Measurements from ENCODE around the gene RPL32.

Gene RPL32

DNA sequence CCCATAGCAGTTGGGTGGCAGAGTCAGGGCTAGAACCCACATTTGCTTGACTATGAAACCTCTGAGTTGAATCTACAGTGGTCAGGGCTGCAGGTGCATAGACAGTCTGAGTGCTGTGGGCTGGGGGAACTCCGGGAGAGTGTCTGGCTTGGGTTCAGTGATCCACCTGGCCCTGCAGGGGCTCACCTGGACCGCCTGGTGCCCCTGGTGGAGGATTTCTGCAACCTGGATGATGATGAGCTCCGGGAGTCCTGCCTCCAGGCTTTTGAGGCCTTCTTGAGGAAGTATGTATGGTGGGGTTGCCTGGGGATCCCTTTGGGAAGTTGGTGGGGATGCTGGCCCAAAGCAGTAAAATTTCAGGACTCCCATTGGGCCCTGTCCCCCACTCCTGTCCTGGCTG lies 28.6 kb downstream of the RPL32 start:
- Histone ChIP-seq H3K4me1 (ENCODE audit: insufficient read depth, low read length, poor library complexity, severe bottlenecking) (peaks cover 5% of the 10 kb centered on the region), H3K4me2 (ENCODE audit: low read depth, low read length, poor library complexity, severe bottlenecking) (no peak overlapping the region), H3K9me3 (ENCODE audit: insufficient read depth, low read depth, low read length) (no peaks in the 10 kb centered on the region), H3K79me2 (ENCODE audit: insufficient read depth, low read length) (no peaks in the 10 kb centered on the region), H3K4me3 (ENCODE audit: low read length, poor library complexity, severe bottlenecking) (no peak overlapping the region), H3K9ac (ENCODE audit: low read depth, low read length, poor library complexity, severe bottlenecking) (no peak overlapping the region), H4K20me1 (ENCODE audit: insufficient read depth, low read length, poor library complexity, severe bottlenecking) (no peaks in the 10 kb centered on the region), H3K27me3 (ENCODE audit: insufficient read depth, low read length, poor library complexity, severe bottlenecking) (no peaks in the 10 kb centered on the region), H3K9me2 (replicated peaks; ENCODE audit: low read depth, low read length) (no peaks in the 10 kb centered on the region), H3F3A (ENCODE audit: low read depth) (no peaks in the 10 kb centered on the region), H3K36me3 (ENCODE audit: insufficient read depth, low read length) (no peaks in the 10 kb centered on the region), H2AFZ (ENCODE audit: low read length) (no peak overlapping the region)
- no peak for TF ChIP-seq EZH2phosphoT487 (IDR thresholded peaks at IDR 0.05; ENCODE audit: borderline replicate concordance)
- TF ChIP-seq, protein P1, sequence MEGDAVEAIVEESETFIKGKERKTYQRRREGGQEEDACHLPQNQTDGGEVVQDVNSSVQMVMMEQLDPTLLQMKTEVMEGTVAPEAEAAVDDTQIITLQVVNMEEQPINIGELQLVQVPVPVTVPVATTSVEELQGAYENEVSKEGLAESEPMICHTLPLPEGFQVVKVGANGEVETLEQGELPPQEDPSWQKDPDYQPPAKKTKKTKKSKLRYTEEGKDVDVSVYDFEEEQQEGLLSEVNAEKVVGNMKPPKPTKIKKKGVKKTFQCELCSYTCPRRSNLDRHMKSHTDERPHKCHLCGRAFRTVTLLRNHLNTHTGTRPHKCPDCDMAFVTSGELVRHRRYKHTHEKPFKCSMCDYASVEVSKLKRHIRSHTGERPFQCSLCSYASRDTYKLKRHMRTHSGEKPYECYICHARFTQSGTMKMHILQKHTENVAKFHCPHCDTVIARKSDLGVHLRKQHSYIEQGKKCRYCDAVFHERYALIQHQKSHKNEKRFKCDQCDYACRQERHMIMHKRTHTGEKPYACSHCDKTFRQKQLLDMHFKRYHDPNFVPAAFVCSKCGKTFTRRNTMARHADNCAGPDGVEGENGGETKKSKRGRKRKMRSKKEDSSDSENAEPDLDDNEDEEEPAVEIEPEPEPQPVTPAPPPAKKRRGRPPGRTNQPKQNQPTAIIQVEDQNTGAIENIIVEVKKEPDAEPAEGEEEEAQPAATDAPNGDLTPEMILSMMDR (conservative IDR thresholded peaks at IDR 0.05; ENCODE audit: low read length) = no peak

DNA sequence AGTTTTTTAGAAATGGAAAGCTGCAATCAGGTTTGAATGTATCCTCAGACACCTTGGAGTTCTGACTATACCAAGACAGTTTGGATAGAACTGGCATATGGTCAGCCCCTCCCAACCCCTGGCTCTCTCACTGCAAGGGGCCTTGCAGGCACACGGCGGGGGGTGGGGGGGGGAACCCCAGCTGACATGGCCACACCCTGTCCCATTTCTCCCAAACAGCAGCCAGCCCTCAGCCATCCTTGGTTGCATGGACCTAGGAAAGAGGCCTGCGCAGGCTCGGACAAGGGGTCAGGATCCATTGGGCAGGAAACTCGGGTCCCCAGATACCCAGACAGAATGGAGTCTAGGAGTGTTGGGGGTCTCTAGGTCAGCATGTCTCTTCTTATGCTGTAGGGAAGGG lies 30.4 kb downstream of the RPL32 start:
- TF ChIP-seq EZH2phosphoT487 (IDR thresholded peaks at IDR 0.05; ENCODE audit: borderline replicate concordance) = no peak
- TF ChIP-seq, protein P1 (conservative IDR thresholded peaks at IDR 0.05; ENCODE audit: low read length) = no peak
- no peaks in the 10 kb centered on the region for H3K9me2 ChIP-seq (replicated peaks; ENCODE audit: low read depth, low read length)
- no peak overlapping the region for H3K4me3 ChIP-seq (ENCODE audit: low read length, poor library complexity, severe bottlenecking)
- no peak overlapping the region for H2AFZ ChIP-seq (ENCODE audit: low read length)
- no peaks in the 10 kb centered on the region for H3K9me3 ChIP-seq (ENCODE audit: insufficient read depth, low read depth, low read length)
- H3K4me1 ChIP-seq (ENCODE audit: insufficient read depth, low read length, poor library complexity, severe bottlenecking) = no peaks in the 10 kb centered on the region
- no peaks in the 10 kb centered on the region for H3K27me3 ChIP-seq (ENCODE audit: insufficient read depth, low read length, poor library complexity, severe bottlenecking)
- no peaks in the 10 kb centered on the region for H3K79me2 ChIP-seq (ENCODE audit: insufficient read depth, low read length)
- H3F3A ChIP-seq (ENCODE audit: low read depth) = no peaks in the 10 kb centered on the region
- no peak overlapping the region for H3K9ac ChIP-seq (ENCODE audit: low read depth, low read length, poor library complexity, severe bottlenecking)
- no peaks in the 10 kb centered on the region for H3K36me3 ChIP-seq (ENCODE audit: insufficient read depth, low read length)
- no peak overlapping the region for H3K4me2 ChIP-seq (ENCODE audit: low read depth, low read length, poor library complexity, severe bottlenecking)
- H4K20me1 ChIP-seq (ENCODE audit: insufficient read depth, low read length, poor library complexity, severe bottlenecking) = no peaks in the 10 kb centered on the region

DNA sequence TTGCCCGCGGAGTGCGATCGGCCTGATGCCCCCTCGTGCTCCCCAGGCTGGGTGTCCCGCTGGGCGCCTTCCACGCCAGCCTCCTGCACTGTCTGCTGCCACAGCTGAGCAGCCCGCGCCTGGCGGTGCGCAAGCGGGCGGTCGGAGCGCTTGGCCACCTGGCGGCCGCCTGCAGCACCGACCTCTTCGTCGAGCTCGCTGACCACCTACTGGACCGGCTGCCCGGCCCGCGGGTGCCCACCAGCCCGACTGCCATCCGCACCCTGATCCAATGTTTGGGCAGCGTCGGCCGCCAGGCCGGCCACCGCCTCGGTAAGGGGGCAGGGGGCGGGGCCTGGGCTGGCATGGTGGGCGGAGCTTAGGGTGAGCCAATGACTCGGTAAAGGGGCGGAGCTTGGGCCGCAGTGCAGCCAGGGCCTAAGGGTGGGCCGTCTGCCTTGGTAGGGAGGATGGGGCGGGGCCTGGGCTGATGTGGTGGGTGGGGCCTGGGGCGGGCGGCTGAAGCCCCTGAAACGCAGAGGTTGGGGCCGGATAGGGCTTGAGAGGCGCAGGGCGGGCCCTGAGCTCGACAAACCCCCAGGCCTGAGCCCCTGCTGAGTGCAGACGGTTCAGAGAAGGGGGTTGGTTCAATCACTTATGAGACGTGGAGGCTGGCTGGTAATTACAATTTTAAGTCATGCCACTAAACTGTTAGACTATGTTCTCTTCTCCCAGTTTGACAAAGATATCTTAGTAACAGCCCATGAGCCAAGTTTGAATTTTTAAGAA lies 31.2 kb downstream of the RPL32 start:
- no peak overlapping the region for H3K9ac ChIP-seq (ENCODE audit: low read depth, low read length, poor library complexity, severe bottlenecking)

More for the DNA sequence above, 31.2 kb downstream of the RPL32 start:
- Histone ChIP-seq H3K27me3 (ENCODE audit: insufficient read depth, low read length, poor library complexity, severe bottlenecking) (no peaks in the 10 kb centered on the region), H3K9me2 (replicated peaks; ENCODE audit: low read depth, low read length) (no peaks in the 10 kb centered on the region), H4K20me1 (ENCODE audit: insufficient read depth, low read length, poor library complexity, severe bottlenecking) (no peaks in the 10 kb centered on the region), H3K9me3 (ENCODE audit: insufficient read depth, low read depth, low read length) (no peaks in the 10 kb centered on the region), H3K4me3 (ENCODE audit: low read length, poor library complexity, severe bottlenecking) (no peak overlapping the region), H3K79me2 (ENCODE audit: insufficient read depth, low read length) (no peaks in the 10 kb centered on the region), H3F3A (ENCODE audit: low read depth) (no peaks in the 10 kb centered on the region), H2AFZ (ENCODE audit: low read length) (no peak overlapping the region), H3K4me2 (ENCODE audit: low read depth, low read length, poor library complexity, severe bottlenecking) (no peak overlapping the region), H3K36me3 (ENCODE audit: insufficient read depth, low read length) (no peaks in the 10 kb centered on the region), H3K4me1 (ENCODE audit: insufficient read depth, low read length, poor library complexity, severe bottlenecking) (no peaks in the 10 kb centered on the region)
- no peak for TF ChIP-seq EZH2phosphoT487 (IDR thresholded peaks at IDR 0.05; ENCODE audit: borderline replicate concordance)
- TF ChIP-seq, protein P1 (conservative IDR thresholded peaks at IDR 0.05; ENCODE audit: low read length) = no peak
